Tibial nerve (tissue), 3 donors: Measurements from ENCODE around the gene CD79A.

ENCODE experiments used
- POLR2A ChIP-seq, 2 donors: fragments of 450-650 bp; IDR thresholded peaks; one replicate each; pipeline ENCODE4 v1.6.1; 2017; ENCODE audit warnings: antibody characterized with exemption in 2 of 2, mild to moderate bottlenecking in 2 of 2, moderate library complexity in 2 of 2
- TF ChIP-seq, protein P1 (sequence below), 5 experiments: fragments of 200-600 bp in 3 of 5; fragments of 450-650 bp in 2 of 5; sonication (generic) in 3 of 5; IDR thresholded peaks; one replicate each; pipeline ENCODE4 v1.5.1; 2016 to 2019; ENCODE audit warnings: antibody characterized with exemption in 5 of 5, mild to moderate bottlenecking in 3 of 5, moderate library complexity in 2 of 5

DNA sequence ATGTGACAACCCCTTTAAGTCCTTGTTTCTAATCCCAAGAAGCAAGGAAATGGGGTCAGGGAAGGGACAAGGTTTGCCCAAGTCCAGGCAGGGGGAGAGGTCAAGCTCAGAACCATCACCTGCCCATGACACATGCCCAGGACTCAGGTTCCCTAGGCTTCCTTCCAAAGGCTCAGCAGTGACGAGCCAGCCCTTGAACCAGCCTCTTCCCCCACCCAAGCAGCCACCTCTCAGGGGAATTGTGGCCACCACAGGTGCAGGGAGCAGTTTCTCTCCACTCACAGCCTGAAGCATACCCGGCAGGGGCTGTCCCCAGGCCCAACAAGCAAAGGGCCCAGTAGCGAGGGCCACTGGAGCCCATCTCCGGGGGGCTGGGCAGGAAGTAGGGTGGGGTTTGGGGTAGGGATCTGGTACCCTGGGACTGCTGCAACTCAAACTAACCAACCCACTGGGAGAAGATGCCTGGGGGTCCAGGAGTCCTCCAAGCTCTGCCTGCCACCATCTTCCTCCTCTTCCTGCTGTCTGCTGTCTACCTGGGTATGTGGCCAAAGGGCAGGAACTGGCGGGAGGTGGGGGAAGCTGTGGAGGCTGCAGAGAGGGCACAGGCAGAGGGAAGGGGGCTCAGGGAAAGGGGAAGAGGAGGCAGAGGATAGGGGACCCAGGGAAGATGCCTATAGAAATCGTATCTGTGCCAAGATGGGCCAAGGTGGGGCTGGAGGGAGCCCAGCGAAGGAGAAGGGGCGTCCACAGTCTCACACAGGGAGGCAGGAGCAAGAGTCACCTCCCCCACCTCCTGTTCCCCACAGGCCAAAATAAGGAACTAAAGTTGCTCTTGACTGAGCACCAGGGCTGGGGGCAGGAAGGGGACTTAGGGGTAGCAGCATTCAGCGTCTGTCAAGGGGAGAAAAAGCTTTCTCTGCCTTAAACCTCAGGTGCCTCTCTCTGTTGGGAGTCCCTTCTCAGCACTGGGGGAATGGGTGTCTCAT is at the start of gene CD79A:
- TF ChIP-seq, protein P1, sequence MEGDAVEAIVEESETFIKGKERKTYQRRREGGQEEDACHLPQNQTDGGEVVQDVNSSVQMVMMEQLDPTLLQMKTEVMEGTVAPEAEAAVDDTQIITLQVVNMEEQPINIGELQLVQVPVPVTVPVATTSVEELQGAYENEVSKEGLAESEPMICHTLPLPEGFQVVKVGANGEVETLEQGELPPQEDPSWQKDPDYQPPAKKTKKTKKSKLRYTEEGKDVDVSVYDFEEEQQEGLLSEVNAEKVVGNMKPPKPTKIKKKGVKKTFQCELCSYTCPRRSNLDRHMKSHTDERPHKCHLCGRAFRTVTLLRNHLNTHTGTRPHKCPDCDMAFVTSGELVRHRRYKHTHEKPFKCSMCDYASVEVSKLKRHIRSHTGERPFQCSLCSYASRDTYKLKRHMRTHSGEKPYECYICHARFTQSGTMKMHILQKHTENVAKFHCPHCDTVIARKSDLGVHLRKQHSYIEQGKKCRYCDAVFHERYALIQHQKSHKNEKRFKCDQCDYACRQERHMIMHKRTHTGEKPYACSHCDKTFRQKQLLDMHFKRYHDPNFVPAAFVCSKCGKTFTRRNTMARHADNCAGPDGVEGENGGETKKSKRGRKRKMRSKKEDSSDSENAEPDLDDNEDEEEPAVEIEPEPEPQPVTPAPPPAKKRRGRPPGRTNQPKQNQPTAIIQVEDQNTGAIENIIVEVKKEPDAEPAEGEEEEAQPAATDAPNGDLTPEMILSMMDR (IDR thresholded peaks at IDR 0.05): no peak
- TF ChIP-seq POLR2A (IDR thresholded peaks at IDR 0.05): no peak
